Activated naive CD4-positive, alpha-beta T cell treated with Interleukin-2 at 50 U/mL for 16 hours (primary cell): ENCODE data around the gene IGSF6.

Experiments used
- DNase-seq: peaks from one replicate; pipeline ENCODE4 v3.0.0-alpha.2; 2020

Gene IGSF6

GRCh38 chr16:21598701-21599121 is 53.7 kb downstream of the IGSF6 start:
- no peak for DNase-seq

GRCh38 chr16:21598206-21598605 is 54.2 kb downstream of the IGSF6 start:
- DNase-seq = no peak

- no peak for DNase-seq
Observed at GRCh38 chr16:21597561-21598030, 54.8 kb downstream of the IGSF6 start.

- no peak for DNase-seq
Observed at GRCh38 chr16:21593530-21594289, 58.7 kb downstream of the IGSF6 start.

- no peak for DNase-seq
Observed at GRCh38 chr16:21592191-21592590, 60.2 kb downstream of the IGSF6 start.

- no peak for DNase-seq
Observed at GRCh38 chr16:21590796-21591195, 61.6 kb downstream of the IGSF6 start.

- DNase-seq = no peak
Observed at GRCh38 chr16:21590287-21590686, 62.1 kb downstream of the IGSF6 start.

- no peak for DNase-seq
Observed at GRCh38 chr16:21589551-21589950, 62.9 kb downstream of the IGSF6 start.
